Measurements from ENCODE around the gene DHRS4L2. TPM values are rescaled to one million over a fixed set of nuclear protein-coding genes. Genes with fewer than 3 reads are reported as not detected.

The DHRS4L2 gene
- 10.0 and 14.7 TPM in 2 replicates for total RNA-seq

DNA sequence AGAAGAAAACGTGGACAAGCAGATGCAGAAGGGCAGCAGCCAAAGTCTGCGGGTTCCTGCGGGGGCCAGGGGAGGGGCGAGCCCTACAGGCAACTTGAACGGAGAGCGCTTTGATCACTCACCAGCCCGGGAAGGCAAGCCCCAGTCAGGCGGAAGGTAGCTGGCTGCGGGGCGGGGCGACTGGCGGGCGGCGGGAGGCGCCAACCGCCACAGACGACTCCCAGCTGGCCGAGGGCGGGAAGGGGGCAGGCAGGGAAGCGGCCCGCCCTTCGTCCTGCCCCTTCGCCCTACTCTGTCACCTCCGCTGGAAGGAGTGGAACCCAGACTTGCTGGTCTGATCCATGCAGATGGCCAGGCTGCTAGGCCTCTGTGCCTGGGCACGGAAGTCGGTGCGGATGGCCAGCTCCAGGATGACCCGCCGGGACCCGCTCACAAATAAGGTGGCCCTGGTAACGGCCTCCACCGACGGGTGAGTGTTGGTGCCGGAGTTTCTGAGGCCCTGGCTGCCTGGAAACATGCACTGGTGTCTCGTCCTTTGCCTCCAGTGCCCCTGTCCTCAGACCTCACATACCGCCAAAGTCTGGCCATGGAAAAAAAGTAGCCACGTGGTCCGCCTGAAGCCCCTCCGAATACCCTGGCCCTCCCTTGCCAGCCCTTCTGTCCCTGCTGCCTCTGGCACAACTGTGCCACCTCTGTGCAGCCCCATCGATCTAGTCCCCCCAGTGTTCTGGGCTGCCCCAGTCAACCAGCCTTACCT is at the start of gene DHRS4L2:
DHRS4L2 (plus strand) TSS at position 323 of the 757 bp plus-strand sequence; CDS start at position 342, 19 bp downstream.

DNA sequence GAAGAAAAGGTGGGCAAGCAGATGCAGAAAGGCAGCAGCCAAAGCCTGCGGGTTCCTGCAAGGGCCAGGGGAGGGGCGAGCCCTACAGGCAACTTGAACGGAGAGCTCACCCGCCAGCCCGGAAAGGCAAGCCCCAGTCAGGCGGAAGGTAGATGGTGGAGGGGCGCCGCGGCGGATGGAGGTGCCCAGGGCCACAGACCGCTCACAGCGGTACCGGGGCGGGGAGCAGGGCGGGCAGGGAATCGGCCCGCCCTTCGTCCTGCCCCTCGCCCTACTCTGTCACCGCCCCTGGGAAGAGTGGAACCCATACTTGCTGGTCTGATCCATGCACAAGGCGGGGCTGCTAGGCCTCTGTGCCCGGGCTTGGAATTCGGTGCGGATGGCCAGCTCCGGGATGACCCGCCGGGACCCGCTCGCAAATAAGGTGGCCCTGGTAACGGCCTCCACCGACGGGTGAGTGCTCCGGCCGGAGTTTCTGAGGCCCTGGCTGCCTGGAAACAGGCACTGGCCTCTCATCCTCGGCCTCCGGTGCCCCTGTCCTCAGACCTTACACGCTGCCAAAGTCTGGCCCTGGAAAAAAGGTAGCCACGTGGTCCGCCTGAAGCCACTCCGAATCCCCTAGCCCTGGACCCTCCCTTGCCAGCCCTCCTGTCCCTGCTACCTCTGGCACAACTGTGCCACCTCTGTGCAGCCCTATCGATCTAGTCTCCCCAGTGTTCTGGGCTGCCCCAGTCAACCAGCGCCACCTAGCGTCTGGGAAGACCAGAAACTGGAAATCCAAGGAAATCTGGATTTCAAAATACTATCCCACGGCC is 35.1 kb upstream of the DHRS4L2 start, which contains the start of gene DHRS4:
DHRS4 (plus strand) TSS at position 307 of the 815 bp plus-strand sequence; CDS start at position 326, 19 bp downstream.

DNA sequence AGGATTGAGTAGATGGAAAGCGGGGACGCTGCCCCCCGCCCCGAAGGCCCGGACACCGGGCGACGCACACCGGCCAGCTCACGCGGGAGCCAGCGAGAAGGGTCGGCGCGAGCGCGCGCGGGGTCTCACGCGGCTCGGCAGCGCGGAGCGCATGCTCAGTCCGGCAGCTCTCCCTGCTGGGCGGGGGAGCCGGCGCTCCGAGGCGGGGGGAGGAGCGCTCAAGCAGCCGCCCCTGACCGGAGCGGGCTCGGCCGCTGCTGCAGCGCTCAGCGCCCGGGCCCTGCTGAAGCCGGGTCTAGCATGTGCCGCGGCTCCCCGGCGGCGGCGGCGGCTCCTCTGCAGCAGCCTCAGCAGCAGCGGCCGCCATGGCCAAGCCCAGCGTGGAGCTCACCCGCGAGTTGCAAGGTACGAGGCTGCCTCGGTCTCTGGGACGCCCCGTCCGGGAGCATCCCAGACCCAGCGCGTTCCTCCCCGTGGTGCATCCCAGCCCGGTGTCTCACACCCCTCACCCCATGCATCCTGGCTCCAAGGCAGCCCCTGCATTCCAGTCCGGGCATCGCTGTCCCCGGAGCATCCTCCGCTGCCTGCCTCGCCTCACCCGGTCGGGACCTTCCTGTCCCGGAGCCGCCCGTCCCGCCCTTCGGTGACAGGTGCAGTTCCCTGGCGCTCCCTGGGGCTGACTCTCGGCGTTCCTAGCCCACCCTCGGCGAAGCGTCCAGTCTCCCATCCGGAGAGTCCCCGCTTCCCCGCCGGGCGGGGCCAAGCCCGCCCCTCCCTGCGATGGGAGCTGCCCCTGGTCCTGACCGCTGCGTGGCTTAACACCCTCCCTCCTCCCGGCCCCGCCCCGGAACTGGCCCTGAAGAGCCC is 63.3 kb downstream of the DHRS4L2 start, which contains the start of gene CARMIL3:
CARMIL3 (plus strand) TSS at position 221 of the 867 bp plus-strand sequence; CDS start at position 366, 145 bp downstream.

Other genes starting within 250 kb of the DHRS4L2 start
- gene DHRS4, start 35.2 kb upstream of the DHRS4L2 start, total RNA-seq: 42.4 and 56.8 TPM in 2 replicates
- gene CARMIL3, start 63.1 kb downstream of the DHRS4L2 start, total RNA-seq: 0.07 TPM in 1 of 2 replicates, not detected in the other
- not detected in 2 replicates for gene CPNE6, start 82.6 kb downstream of the DHRS4L2 start, total RNA-seq
- gene PCK2, start 105.4 kb downstream of the DHRS4L2 start, total RNA-seq: 15.0 and 15.2 TPM in 2 replicates
- gene DCAF11, start 125.8 kb downstream of the DHRS4L2 start, total RNA-seq: 37.3 and 48.1 TPM in 2 replicates
- 0.23 and 1.5 TPM in 2 replicates for gene NRL, start 126.0 kb downstream of the DHRS4L2 start, total RNA-seq
- gene FITM1, start 141.7 kb downstream of the DHRS4L2 start, total RNA-seq: not detected in 2 replicates
- 143 and 167 TPM in 2 replicates for gene PSME1, start 147.3 kb downstream of the DHRS4L2 start, total RNA-seq
- 19.5 and 25.0 TPM in 2 replicates for gene EMC9, start 152.7 kb downstream of the DHRS4L2 start, total RNA-seq
- 54.1 and 80.0 TPM in 2 replicates for gene PSME2, start 157.7 kb downstream of the DHRS4L2 start, total RNA-seq
- 37.5 and 96.2 TPM in 2 replicates for gene RNF31, start 158.6 kb downstream of the DHRS4L2 start, total RNA-seq
- gene IRF9, start 172.3 kb downstream of the DHRS4L2 start, total RNA-seq: 10.6 and 14.6 TPM in 2 replicates
- gene REC8, start 183.2 kb downstream of the DHRS4L2 start, total RNA-seq: 20.7 and 24.2 TPM in 2 replicates
- 69.6 and 70.8 TPM in 2 replicates for gene IPO4, start 199.9 kb downstream of the DHRS4L2 start, total RNA-seq
- gene TM9SF1, start 206.5 kb downstream of the DHRS4L2 start, total RNA-seq: 46.4 and 51.1 TPM in 2 replicates
- not detected in 2 replicates for gene TSSK4, start 216.8 kb downstream of the DHRS4L2 start, total RNA-seq
- gene CHMP4A, start 224.6 kb downstream of the DHRS4L2 start, total RNA-seq: 60.7 and 77.1 TPM in 2 replicates
- gene MDP1, start 227.1 kb downstream of the DHRS4L2 start, total RNA-seq: 11.5 and 12.0 TPM in 2 replicates
- 243 and 248 TPM in 2 replicates for gene NEDD8, start 243.4 kb downstream of the DHRS4L2 start, total RNA-seq
- gene GMPR2, start 244.0 kb downstream of the DHRS4L2 start, total RNA-seq: 30.3 and 45.9 TPM in 2 replicates

Data from airway epithelial cell (primary cell).